ENCODE results near the gene UBL4A.

- no peak for TF ChIP-seq ZNF302 (CRISPR knock-in tag; IDR thresholded peaks at IDR 0.05)
- no peak for TF ChIP-seq JUN (IDR thresholded peaks at IDR 0.05)
- TF ChIP-seq KDM1A (IDR thresholded peaks at IDR 0.05; ENCODE audit: low read depth), result no peak
- TF ChIP-seq CTCF (IDR thresholded peaks at IDR 0.05), result no peak
Observed at GRCh38 chrX:154481911-154482601, 4.4 kb downstream of the UBL4A start.

Measured in A549 (cell line).